DND-41 (cell line): ENCODE results near the gene ATXN2.

Source experiments
- EZH2 ChIP-seq: IDR thresholded peaks from 3 replicates; pipeline ENCODE4 v1.6.1; 2012; ENCODE audit warnings: borderline replicate concordance, low read depth, mild to moderate bottlenecking, moderate library complexity, low read length, inconsistent platforms; ENCODE audit not compliant: severe bottlenecking
- TF ChIP-seq, protein P1 (sequence below): IDR thresholded peaks from 2 replicates; pipeline ENCODE4 v1.5.1; 2012; ENCODE audit warnings: borderline replicate concordance, low read length, moderate library complexity, mild to moderate bottlenecking; ENCODE audit not compliant: poor library complexity, severe bottlenecking; ENCODE audit errors: extremely low read depth

DNA sequence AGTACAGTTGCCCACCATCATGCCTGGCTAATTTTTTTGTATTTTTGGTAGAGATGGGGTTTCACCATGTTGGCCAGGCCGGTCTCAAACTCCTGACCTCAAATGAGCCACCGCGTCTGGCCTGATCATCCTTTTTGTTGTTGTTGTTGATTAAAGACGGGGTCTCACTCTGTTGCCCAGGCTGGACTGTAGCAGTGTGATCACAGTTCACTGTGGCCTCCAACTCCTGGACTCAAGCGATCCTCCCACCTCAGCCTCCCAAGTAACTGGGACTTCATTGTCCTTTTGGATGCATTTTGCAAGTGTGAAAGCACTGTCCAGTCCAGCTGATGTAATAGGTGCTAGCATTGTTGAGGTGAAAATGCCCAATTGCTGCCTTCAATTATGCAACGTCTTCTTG lies 27.1 kb upstream of the ATXN2 start:
- TF ChIP-seq, protein P1, sequence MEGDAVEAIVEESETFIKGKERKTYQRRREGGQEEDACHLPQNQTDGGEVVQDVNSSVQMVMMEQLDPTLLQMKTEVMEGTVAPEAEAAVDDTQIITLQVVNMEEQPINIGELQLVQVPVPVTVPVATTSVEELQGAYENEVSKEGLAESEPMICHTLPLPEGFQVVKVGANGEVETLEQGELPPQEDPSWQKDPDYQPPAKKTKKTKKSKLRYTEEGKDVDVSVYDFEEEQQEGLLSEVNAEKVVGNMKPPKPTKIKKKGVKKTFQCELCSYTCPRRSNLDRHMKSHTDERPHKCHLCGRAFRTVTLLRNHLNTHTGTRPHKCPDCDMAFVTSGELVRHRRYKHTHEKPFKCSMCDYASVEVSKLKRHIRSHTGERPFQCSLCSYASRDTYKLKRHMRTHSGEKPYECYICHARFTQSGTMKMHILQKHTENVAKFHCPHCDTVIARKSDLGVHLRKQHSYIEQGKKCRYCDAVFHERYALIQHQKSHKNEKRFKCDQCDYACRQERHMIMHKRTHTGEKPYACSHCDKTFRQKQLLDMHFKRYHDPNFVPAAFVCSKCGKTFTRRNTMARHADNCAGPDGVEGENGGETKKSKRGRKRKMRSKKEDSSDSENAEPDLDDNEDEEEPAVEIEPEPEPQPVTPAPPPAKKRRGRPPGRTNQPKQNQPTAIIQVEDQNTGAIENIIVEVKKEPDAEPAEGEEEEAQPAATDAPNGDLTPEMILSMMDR: no peak
- no peak for TF ChIP-seq EZH2
